Stomach (tissue), 9 donors: Measurements from ENCODE around the gene PPP1R1B. TPM values are rescaled to one million over a fixed set of nuclear protein-coding genes. Genes with fewer than 3 reads are reported as not detected.

Source experiments
- DNase-seq, 2 donors: peaks; one replicate each; pipeline versions ENCODE4 v3.0.0 to v3.0.0-alpha.2; 2013 to 2019
- H3K27ac ChIP-seq, 5 donors: fragments of 200-600 bp in 4 of 5; sonication (generic) in 4 of 5; one replicate each; pipeline ENCODE4 v1.5.1; 2013 to 2019; ENCODE audit warnings: mild to moderate bottlenecking in 1 of 5, moderate library complexity in 1 of 5
- H3K27me3 ChIP-seq, 3 donors: fragments of 200-600 bp; sonication (generic); one replicate each; pipeline ENCODE4 v1.5.1; 2017 to 2019; ENCODE audit warnings: mixed run types in 1 of 3
- H3K36me3 ChIP-seq, 4 donors: fragments of 200-600 bp; sonication (generic); 1 replicate in 3 of 4; 2 replicates in 1 of 4; pipeline ENCODE4 v1.5.1; 2016 to 2019
- H3K4me1 ChIP-seq, 4 donors: fragments of 200-600 bp; sonication (generic); one replicate each; pipeline ENCODE4 v1.5.1; 2016 to 2019
- H3K4me3 ChIP-seq, 4 donors: fragments of 200-600 bp; sonication (generic) in 3 of 4; one replicate each; pipeline ENCODE4 v1.5.1; 2016 to 2019; ENCODE audit warnings: mild to moderate bottlenecking in 1 of 4
- H3K9me3 ChIP-seq, 4 donors: fragments of 200-600 bp; sonication (generic); one replicate each; pipeline ENCODE4 v1.5.1; 2016 to 2019
- CTCF ChIP-seq, 7 experiments: fragments of 450-650 bp in 4 of 7; fragments of 200-600 bp in 3 of 7; sonication (generic) in 3 of 7; IDR thresholded peaks; one replicate each; pipeline ENCODE4 v1.5.1; 2016 to 2019; ENCODE audit warnings: antibody characterized with exemption in 7 of 7, control low read depth in 2 of 7, mild to moderate bottlenecking in 1 of 7
- EP300 ChIP-seq: sonication (generic); formaldehyde crosslinking; IDR thresholded peaks from one replicate; pipeline ENCODE4 v1.6.1; 2017; ENCODE audit warnings: antibody characterized with exemption
- POLR2A ChIP-seq, 4 donors: fragments of 450-650 bp; IDR thresholded peaks; one replicate each; pipeline ENCODE4 v1.6.1; 2016; ENCODE audit warnings: antibody characterized with exemption in 4 of 4, control low read depth in 2 of 4, mild to moderate bottlenecking in 1 of 4, moderate library complexity in 1 of 4
- POLR2AphosphoS5 ChIP-seq, 3 donors: sonication (generic); formaldehyde crosslinking; IDR thresholded peaks; one replicate each; pipeline ENCODE4 v1.6.1; 2016; ENCODE audit warnings: antibody characterized with exemption in 3 of 3
- WGBS, 5 donors: extraction: QIAGEN DNeasy Blood & Tissue Kit in 3 of 5; methylation state at CpG; one replicate each; pipeline versions ENCODE4 v1.1.5 to v1.1.7; 2013 to 2018; 5-methylcytosine and 5-hydroxymethylcytosine counted together
- intact Hi-C: fragments of 100-400 bp; cut with DNase I; formaldehyde crosslinking; loops from one replicate; pipeline ENCODE4 v1.15.1; 2023; ENCODE audit warnings: low total_unique reads
- polyA plus RNA-seq, 3 donors: library from polyadenylated mRNA; stranded (reverse); fragments of 200-250 nt; gene quantifications; one replicate each; pipeline ENCODE4 v1.2.3, GENCODE V29; 2013
- total RNA-seq, 5 donors: library from RNA; depleted of rRNA; stranded (reverse); fragments of >200 nt; gene quantifications; one replicate each; pipeline versions ENCODE4 v1.1.0 to v1.2.3, GENCODE V29; 2014 to 2016
- donor health status: healthy with polysubstance abuse.
- donor health status: Bipolar disorder and iron deficiency.
- donor health status: healthy.

The PPP1R1B gene
- total and polyA plus RNA-seq, 8 donors, result 0.58 to 279 (median 10.3) TPM

- peaks cover 16 to 70% (median 38%) of the 10 kb centered on the region in 3 donors for H3K27me3 ChIP-seq
- intact Hi-C loops, result no loop called here
- peak; percentile 44 to 90 for DNase-seq
- H3K27ac ChIP-seq, result no peak overlapping the region
- peaks cover 0 to 11% (median 0%) of the 10 kb centered on the region in 4 donors for H3K4me1 ChIP-seq
- no peak for TF ChIP-seq POLR2A (IDR thresholded peaks at IDR 0.05)
- TF ChIP-seq CTCF (IDR thresholded peaks at IDR 0.05), result no peak
- no peak for TF ChIP-seq EP300
- TF ChIP-seq POLR2AphosphoS5 (IDR thresholded peaks at IDR 0.05), result no peak
- no peak overlapping the region for H3K4me3 ChIP-seq
- no peaks in the 10 kb centered on the region for H3K9me3 ChIP-seq
- WGBS, 5 donors, result 2 to 4% (median 3%) methylated on average over 18 to 22 of the region's 22 CpGs
- no peaks in the 10 kb centered on the region for H3K36me3 ChIP-seq
These were observed 34.5 kb upstream of the PPP1R1B start for GRCh38 chr17:39591958-39592954.

GRCh38 chr17:39593371-39593770, 33.4 kb upstream of the PPP1R1B start:
- TF ChIP-seq EP300, result no peak
- TF ChIP-seq CTCF (IDR thresholded peaks at IDR 0.05), result no peak
- no peak for TF ChIP-seq POLR2AphosphoS5 (IDR thresholded peaks at IDR 0.05)
- Histone ChIP-seq H3K9me3 (no peaks in the 10 kb centered on the region), H3K36me3 (no peaks in the 10 kb centered on the region), H3K27me3 (peaks cover 24 to 72% (median 49%) of the 10 kb centered on the region in 3 donors), H3K4me3 (no peak overlapping the region), H3K27ac (no peak overlapping the region), H3K4me1 (peaks cover 0 to 22% (median 6%) of the 10 kb centered on the region in 4 donors)
- no peak for DNase-seq
- intact Hi-C loops, result no loop called here
- 59 to 89% (median 68%) methylated on average over 2 of the region's 2 CpGs for WGBS, 5 donors

GRCh38 chr17:39595294-39595693, 31.5 kb upstream of the PPP1R1B start:
- intact Hi-C loops, result no loop called here
- Histone ChIP-seq H3K4me1 (peaks cover 11 to 39% (median 21%) of the 10 kb centered on the region in 4 donors), H3K36me3 (no peaks in the 10 kb centered on the region), H3K4me3 (no peak overlapping the region), H3K27me3 (peaks cover 35 to 92% (median 68%) of the 10 kb centered on the region in 3 donors), H3K27ac (no peak overlapping the region), H3K9me3 (no peaks in the 10 kb centered on the region)
- WGBS, 5 donors, result 9 to 21% (median 11%) methylated on average over 4 of the region's 4 CpGs
- DNase-seq, result no peak
- TF ChIP-seq POLR2AphosphoS5 (IDR thresholded peaks at IDR 0.05), result no peak

GRCh38 chr17:39595928-39596510, 30.7 kb upstream of the PPP1R1B start:
- DNase-seq, result no peak
- Histone ChIP-seq H3K36me3 (no peaks in the 10 kb centered on the region), H3K4me1 (peaks cover 11 to 39% (median 21%) of the 10 kb centered on the region in 4 donors), H3K27me3 (peaks cover 35 to 99% (median 75%) of the 10 kb centered on the region in 3 donors), H3K4me3 (no peak overlapping the region), H3K27ac (no peak overlapping the region), H3K9me3 (no peaks in the 10 kb centered on the region)
- intact Hi-C loops, result no loop called here
- 14 to 22% (median 15%) methylated on average over 10 to 11 of the region's 11 CpGs for WGBS, 5 donors
- no peak for TF ChIP-seq POLR2A (IDR thresholded peaks at IDR 0.05)

GRCh38 chr17:39596543-39597267, 30.0 kb upstream of the PPP1R1B start:
- DNase-seq, result no peak
- intact Hi-C loops, result no loop called here

More at GRCh38 chr17:39596543-39597267, 30.0 kb upstream of the PPP1R1B start:
- no peaks in the 10 kb centered on the region for H3K9me3 ChIP-seq
- H3K27me3 ChIP-seq, result peaks cover 35 to 100% (median 82%) of the 10 kb centered on the region in 3 donors
- WGBS, 5 donors, result 4 to 5% (median 4%) methylated on average over 26 to 47 of the region's 47 CpGs
- H3K36me3 ChIP-seq, result no peaks in the 10 kb centered on the region
- H3K4me3 ChIP-seq, result no peak overlapping the region
- TF ChIP-seq POLR2AphosphoS5 (IDR thresholded peaks at IDR 0.05) (no peak), EP300 (no peak), POLR2A (IDR thresholded peaks at IDR 0.05) (no peak), CTCF (IDR thresholded peaks at IDR 0.05) (no peak)
- H3K4me1 ChIP-seq, result peaks cover 11 to 39% (median 21%) of the 10 kb centered on the region in 4 donors
- H3K27ac ChIP-seq, result no peak overlapping the region
